H1 (cell line): ENCODE results near the gene NBEA. TPM values are rescaled to one million over a fixed set of nuclear protein-coding genes. Genes with fewer than 3 reads are reported as not detected.

Source experiments
- polyA plus RNA-seq, 7 experiments: library from polyadenylated mRNA; depleted of rRNA in 3 of 7; stranded (reverse) in 5 of 7; unstranded in 2 of 7; fragments of >200 nt in 5 of 7; fragments of 200-250 nt in 2 of 7; gene quantifications; 1 replicate in 5 of 7; 2 replicates in 1 of 7; 4 replicates in 1 of 7; pipeline versions ENCODE4 v1.2.1 to v1.2.3, GENCODE V29; 2011 to 2013; ENCODE audit warnings: missing spikeins in 2 of 7, mixed read lengths in 2 of 7
- total RNA-seq: library from RNA; stranded (reverse); fragmentation: NEBNext Ultra II Directional; extraction: Animal tissue kit (Norgen Biotek cat#: 25700); gene quantifications from 2 replicates; pipeline ENCODE4 v1.2.1, GENCODE V29; 2021
- TF ChIP-seq, protein P1 (sequence below): fragments of 300-600 bp; sonication (generic); IDR thresholded peaks from 2 replicates; pipeline ENCODE4 v1.7.1; 2012; ENCODE audit warnings: low read length, moderate library complexity, mild to moderate bottlenecking, inconsistent platforms; ENCODE audit not compliant: insufficient replicate concordance

NBEA gene
- total and polyA plus RNA-seq, 2 of the 8 experiments (the other 6 are each of a cell fraction or from before 2014, with no cell fraction given): 14.2 to 21.5 TPM

DNA sequence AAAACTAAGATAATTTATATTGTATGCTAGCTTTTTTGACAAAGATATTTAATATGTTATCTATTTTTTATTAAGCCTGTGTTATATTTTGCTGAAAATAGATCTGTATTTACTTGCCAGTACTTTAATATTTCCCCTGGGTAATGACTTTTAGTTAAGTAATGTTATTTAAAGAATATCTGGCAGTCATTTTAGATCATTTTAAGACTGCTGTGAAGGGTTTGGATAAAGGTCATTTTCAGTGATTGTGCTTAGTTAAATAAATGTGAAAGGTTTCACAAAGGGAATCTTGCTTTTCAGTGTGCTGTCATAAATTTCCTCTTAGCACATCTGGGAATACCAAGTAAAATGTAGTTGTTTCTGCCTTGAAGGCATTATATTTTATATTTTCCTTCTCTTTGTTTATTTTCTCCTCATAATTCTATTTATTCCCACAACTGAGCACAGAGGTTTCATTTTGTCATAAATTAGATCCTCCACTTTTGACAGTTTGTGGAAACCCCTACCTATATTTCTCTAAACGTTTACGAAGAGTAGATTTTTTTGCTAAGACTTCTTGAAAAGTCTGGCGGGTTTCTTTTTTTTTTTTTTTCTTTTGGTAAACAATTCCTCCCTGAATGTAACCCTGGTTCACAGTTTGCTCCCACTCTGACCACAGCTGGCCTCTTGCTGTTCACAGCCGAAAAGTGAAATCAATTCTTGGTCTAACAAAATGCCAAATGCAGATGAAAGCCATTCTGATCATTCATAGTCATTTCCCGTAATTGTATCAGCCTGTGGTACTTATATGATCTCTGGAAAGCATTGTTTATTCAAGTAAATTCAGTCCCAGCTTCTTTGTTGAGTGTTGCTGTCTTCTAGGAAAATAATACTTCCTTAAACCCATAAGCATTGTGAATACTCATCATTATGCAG is 446.6 kb downstream of the NBEA start (continued):
- TF ChIP-seq, protein P1, sequence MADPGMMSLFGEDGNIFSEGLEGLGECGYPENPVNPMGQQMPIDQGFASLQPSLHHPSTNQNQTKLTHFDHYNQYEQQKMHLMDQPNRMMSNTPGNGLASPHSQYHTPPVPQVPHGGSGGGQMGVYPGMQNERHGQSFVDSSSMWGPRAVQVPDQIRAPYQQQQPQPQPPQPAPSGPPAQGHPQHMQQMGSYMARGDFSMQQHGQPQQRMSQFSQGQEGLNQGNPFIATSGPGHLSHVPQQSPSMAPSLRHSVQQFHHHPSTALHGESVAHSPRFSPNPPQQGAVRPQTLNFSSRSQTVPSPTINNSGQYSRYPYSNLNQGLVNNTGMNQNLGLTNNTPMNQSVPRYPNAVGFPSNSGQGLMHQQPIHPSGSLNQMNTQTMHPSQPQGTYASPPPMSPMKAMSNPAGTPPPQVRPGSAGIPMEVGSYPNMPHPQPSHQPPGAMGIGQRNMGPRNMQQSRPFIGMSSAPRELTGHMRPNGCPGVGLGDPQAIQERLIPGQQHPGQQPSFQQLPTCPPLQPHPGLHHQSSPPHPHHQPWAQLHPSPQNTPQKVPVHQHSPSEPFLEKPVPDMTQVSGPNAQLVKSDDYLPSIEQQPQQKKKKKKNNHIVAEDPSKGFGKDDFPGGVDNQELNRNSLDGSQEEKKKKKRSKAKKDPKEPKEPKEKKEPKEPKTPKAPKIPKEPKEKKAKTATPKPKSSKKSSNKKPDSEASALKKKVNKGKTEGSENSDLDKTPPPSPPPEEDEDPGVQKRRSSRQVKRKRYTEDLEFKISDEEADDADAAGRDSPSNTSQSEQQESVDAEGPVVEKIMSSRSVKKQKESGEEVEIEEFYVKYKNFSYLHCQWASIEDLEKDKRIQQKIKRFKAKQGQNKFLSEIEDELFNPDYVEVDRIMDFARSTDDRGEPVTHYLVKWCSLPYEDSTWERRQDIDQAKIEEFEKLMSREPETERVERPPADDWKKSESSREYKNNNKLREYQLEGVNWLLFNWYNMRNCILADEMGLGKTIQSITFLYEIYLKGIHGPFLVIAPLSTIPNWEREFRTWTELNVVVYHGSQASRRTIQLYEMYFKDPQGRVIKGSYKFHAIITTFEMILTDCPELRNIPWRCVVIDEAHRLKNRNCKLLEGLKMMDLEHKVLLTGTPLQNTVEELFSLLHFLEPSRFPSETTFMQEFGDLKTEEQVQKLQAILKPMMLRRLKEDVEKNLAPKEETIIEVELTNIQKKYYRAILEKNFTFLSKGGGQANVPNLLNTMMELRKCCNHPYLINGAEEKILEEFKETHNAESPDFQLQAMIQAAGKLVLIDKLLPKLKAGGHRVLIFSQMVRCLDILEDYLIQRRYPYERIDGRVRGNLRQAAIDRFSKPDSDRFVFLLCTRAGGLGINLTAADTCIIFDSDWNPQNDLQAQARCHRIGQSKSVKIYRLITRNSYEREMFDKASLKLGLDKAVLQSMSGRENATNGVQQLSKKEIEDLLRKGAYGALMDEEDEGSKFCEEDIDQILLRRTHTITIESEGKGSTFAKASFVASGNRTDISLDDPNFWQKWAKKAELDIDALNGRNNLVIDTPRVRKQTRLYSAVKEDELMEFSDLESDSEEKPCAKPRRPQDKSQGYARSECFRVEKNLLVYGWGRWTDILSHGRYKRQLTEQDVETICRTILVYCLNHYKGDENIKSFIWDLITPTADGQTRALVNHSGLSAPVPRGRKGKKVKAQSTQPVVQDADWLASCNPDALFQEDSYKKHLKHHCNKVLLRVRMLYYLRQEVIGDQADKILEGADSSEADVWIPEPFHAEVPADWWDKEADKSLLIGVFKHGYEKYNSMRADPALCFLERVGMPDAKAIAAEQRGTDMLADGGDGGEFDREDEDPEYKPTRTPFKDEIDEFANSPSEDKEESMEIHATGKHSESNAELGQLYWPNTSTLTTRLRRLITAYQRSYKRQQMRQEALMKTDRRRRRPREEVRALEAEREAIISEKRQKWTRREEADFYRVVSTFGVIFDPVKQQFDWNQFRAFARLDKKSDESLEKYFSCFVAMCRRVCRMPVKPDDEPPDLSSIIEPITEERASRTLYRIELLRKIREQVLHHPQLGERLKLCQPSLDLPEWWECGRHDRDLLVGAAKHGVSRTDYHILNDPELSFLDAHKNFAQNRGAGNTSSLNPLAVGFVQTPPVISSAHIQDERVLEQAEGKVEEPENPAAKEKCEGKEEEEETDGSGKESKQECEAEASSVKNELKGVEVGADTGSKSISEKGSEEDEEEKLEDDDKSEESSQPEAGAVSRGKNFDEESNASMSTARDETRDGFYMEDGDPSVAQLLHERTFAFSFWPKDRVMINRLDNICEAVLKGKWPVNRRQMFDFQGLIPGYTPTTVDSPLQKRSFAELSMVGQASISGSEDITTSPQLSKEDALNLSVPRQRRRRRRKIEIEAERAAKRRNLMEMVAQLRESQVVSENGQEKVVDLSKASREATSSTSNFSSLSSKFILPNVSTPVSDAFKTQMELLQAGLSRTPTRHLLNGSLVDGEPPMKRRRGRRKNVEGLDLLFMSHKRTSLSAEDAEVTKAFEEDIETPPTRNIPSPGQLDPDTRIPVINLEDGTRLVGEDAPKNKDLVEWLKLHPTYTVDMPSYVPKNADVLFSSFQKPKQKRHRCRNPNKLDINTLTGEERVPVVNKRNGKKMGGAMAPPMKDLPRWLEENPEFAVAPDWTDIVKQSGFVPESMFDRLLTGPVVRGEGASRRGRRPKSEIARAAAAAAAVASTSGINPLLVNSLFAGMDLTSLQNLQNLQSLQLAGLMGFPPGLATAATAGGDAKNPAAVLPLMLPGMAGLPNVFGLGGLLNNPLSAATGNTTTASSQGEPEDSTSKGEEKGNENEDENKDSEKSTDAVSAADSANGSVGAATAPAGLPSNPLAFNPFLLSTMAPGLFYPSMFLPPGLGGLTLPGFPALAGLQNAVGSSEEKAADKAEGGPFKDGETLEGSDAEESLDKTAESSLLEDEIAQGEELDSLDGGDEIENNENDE: no peak
- TF ChIP-seq, all 59 proteins: peak for 0
